Uterus (tissue), 4 donors: ENCODE results near the gene FKBP9. TPM values are rescaled to one million over a fixed set of nuclear protein-coding genes. Genes with fewer than 3 reads are reported as not detected.
A peak's percentile ranks its signal among the peaks of the same experiment; 100 is the strongest.

ENCODE experiments used
- DNase-seq, 2 donors: peaks; one replicate each; pipeline ENCODE4 v3.0.0-alpha.2; 2019 to 2020
- H3K27ac ChIP-seq, 2 donors: fragments of 200-600 bp; sonication (generic); 1 replicate in 1 of 2; 2 replicates in 1 of 2; pipeline ENCODE4 v1.5.1; 2016 to 2018
- H3K27me3 ChIP-seq, 2 donors: fragments of 200-600 bp; sonication (generic); one replicate each; pipeline ENCODE4 v1.5.1; 2018 to 2019; ENCODE audit warnings: control low read depth in 1 of 2
- H3K36me3 ChIP-seq, 2 donors: fragments of 200-600 bp; sonication (generic); one replicate each; pipeline ENCODE4 v1.5.1; 2019; ENCODE audit warnings: control low read depth in 1 of 2
- H3K4me1 ChIP-seq, 2 donors: fragments of 200-600 bp; sonication (generic); one replicate each; pipeline ENCODE4 v1.5.1; 2018 to 2019; ENCODE audit warnings: control low read depth in 1 of 2
- H3K4me3 ChIP-seq, 2 donors: fragments of 200-600 bp; sonication (generic); 1 replicate in 1 of 2; 2 replicates in 1 of 2; pipeline ENCODE4 v1.5.1; 2018 to 2019; ENCODE audit warnings: mild to moderate bottlenecking in 1 of 2
- H3K9me3 ChIP-seq, 2 donors: fragments of 200-600 bp; sonication (generic); one replicate each; pipeline ENCODE4 v1.5.1; 2019; ENCODE audit warnings: control low read depth in 1 of 2
- CTCF ChIP-seq, 4 experiments: fragments of 200-600 bp in 2 of 4; fragments of 450-650 bp in 2 of 4; sonication (generic) in 2 of 4; IDR thresholded peaks; one replicate each; pipeline ENCODE4 v1.5.1; 2016 to 2019; ENCODE audit warnings: antibody characterized with exemption in 4 of 4, mild to moderate bottlenecking in 2 of 4, moderate library complexity in 1 of 4
- POLR2A ChIP-seq, 2 donors: fragments of 450-650 bp; IDR thresholded peaks; one replicate each; pipeline ENCODE4 v1.6.1; 2016; ENCODE audit warnings: antibody characterized with exemption in 2 of 2, mild to moderate bottlenecking in 1 of 2, moderate library complexity in 1 of 2
- intact Hi-C: fragments of 100-400 bp; cut with DNase I; formaldehyde crosslinking; loops from one replicate; pipeline ENCODE4 v1.15.1; 2023; ENCODE audit warnings: low total_unique reads
- total RNA-seq, 4 donors: library from RNA; depleted of rRNA in 3 of 4; stranded (reverse); fragments of >200 nt in 3 of 4; gene quantifications; one replicate each; pipeline versions ENCODE4 v1.1.0 to v1.2.4, GENCODE V29; 2014 to 2023
- donor health status: DM: yes; HTN: yes; CAD: no.

The FKBP9 gene
- total RNA-seq, 4 donors from 2014 or later: 62.9 to 328 (median 215) TPM

GRCh38 chr7:32935558-32935957, 21.7 kb upstream of the FKBP9 start:
- Histone ChIP-seq H3K36me3 (no peaks in the 10 kb centered on the region), H3K27ac (no peak overlapping the region), H3K27me3 (no peaks in the 10 kb centered on the region), H3K9me3 (no peaks in the 10 kb centered on the region), H3K4me3 (no peak overlapping the region), H3K4me1 (peaks cover 0 to 16% of the 10 kb centered on the region in 2 donors)
- TF ChIP-seq POLR2A (IDR thresholded peaks at IDR 0.05) (no peak), CTCF (IDR thresholded peaks at IDR 0.05) (no peak)
- intact Hi-C loops: no loop called here
- no peak for DNase-seq

- Histone ChIP-seq H3K9me3 (no peaks in the 10 kb centered on the region), H3K27me3 (no peaks in the 10 kb centered on the region), H3K36me3 (no peaks in the 10 kb centered on the region), H3K4me1 (peaks cover 0 to 11% of the 10 kb centered on the region in 2 donors), H3K4me3 (no peak overlapping the region), H3K27ac (peak overlapping the region; percentile 59 to 80)
- no peak for DNase-seq
- intact Hi-C loops: no loop called here
- no peak for TF ChIP-seq POLR2A (IDR thresholded peaks at IDR 0.05)
- no peak for TF ChIP-seq CTCF (IDR thresholded peaks at IDR 0.05)
Observed at GRCh38 chr7:32936689-32937088, 20.6 kb upstream of the FKBP9 start.

GRCh38 chr7:32937344-32938174, 19.7 kb upstream of the FKBP9 start:
- Histone ChIP-seq H3K9me3 (no peaks in the 10 kb centered on the region), H3K27ac (peak overlapping the region; percentile 59 to 80), H3K4me1 (peaks cover 0 to 11% of the 10 kb centered on the region in 2 donors), H3K36me3 (no peaks in the 10 kb centered on the region), H3K27me3 (no peaks in the 10 kb centered on the region), H3K4me3 (no peak overlapping the region)
- intact Hi-C loops: no loop called here
- peak; percentile 48 to 76 for DNase-seq
- TF ChIP-seq POLR2A (IDR thresholded peaks at IDR 0.05): no peak
- TF ChIP-seq CTCF (IDR thresholded peaks at IDR 0.05): no peak

GRCh38 chr7:32941181-32941580, 16.1 kb upstream of the FKBP9 start:
- Histone ChIP-seq H3K9me3 (no peaks in the 10 kb centered on the region), H3K4me3 (peak overlapping the region; percentile 45 to 91), H3K36me3 (no peaks in the 10 kb centered on the region), H3K27ac (peak overlapping the region; percentile 97), H3K27me3 (no peaks in the 10 kb centered on the region), H3K4me1 (peaks cover 0 to 5% of the 10 kb centered on the region in 2 donors)
- intact Hi-C loops: loop anchor here (10.0 kb wide), 2 partner anchors 46 to 96 kb away; partner anchors contain the start of gene KBTBD2
- no peak for TF ChIP-seq CTCF (IDR thresholded peaks at IDR 0.05)
- no peak for TF ChIP-seq POLR2A (IDR thresholded peaks at IDR 0.05)
- no peak for DNase-seq

DNA sequence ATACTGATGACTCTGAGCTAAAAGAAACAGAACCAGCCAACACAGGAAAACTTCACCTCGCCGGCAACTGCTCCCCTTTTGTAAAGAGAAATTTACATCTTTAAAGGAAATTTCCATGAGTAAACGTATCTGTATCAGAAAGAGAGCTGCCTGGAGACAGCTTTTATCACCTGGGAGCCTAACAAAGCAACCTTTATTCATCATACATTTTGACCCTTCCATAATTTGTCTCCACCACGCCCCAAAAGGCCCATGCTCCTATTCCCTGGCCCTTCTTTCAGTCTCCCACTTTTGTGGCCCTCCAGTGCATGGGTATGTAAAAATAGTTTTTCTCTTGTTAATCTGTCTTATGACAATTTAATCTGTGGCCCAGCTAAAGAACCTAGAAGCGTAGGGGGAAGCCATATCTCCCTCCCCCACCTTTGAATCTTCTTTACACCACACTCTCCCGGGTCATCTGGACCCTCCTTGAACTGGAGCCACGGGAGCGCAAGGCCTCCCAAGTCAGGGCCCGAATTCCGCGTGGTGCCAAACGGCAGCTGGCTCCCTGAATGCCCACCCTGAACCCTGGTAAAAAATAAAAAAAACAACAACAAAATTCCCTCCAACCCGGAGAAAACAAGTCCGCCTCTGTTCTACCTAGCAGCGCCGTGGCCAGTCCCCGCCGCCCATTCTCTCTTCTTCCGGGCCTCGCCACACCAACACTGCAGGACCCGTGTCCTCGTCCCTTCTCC, 15.4 kb upstream of the FKBP9 start:
- H3K27me3 ChIP-seq: no peaks in the 10 kb centered on the region
- intact Hi-C loops: loop anchor here (10.0 kb wide), 2 partner anchors 47 to 97 kb away; partner anchors contain the start of gene KBTBD2
- H3K4me1 ChIP-seq: no peaks in the 10 kb centered on the region
- TF ChIP-seq CTCF (IDR thresholded peaks at IDR 0.05): no peak
- TF ChIP-seq POLR2A (IDR thresholded peaks at IDR 0.05): no peak
- H3K36me3 ChIP-seq: no peaks in the 10 kb centered on the region
- H3K9me3 ChIP-seq: no peaks in the 10 kb centered on the region
- H3K4me3 ChIP-seq: peak overlapping the region; percentile 45 to 91
- no peak for DNase-seq
- peak overlapping the region; percentile 97 for H3K27ac ChIP-seq
